HG03025 (cell line): ENCODE measurements around the gene ZNF627.
"Not testable (repeated sequence)": the region's sequence is repeated elsewhere in the genome, so short reads cannot be mapped to it uniquely, and the experiment has no call there.

Source experiments
- ATAC-seq: cut with Tn5 transposase; IDR thresholded peaks from one replicate; pipeline ENCODE4 v1.9.1; 2021; ENCODE audit warnings: mild to moderate bottlenecking, moderate library complexity; ENCODE audit not compliant: unreplicated experiment, low FRiP score

Gene ZNF627

DNA sequence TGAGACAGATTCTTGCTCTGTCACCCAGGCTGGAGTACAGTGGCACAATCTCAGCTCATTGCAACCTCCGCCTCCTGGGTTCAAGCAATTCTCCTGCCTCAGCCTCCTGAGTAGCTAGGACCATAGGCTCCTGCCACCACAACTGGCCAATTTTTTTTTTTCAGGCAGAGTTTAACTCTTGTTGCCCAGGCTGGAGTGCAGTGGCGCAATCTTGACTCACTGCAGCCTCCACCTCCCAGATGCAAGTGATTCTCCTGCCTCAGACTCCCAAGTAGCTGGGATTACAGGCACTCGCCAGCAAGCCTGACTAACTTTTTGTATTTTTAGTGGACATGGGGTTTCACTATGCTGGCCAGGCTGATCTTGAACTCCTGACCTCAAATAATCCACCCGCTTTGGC, 23.5 kb upstream of the ZNF627 start:
- not testable (repeated sequence) for ATAC-seq

DNA sequence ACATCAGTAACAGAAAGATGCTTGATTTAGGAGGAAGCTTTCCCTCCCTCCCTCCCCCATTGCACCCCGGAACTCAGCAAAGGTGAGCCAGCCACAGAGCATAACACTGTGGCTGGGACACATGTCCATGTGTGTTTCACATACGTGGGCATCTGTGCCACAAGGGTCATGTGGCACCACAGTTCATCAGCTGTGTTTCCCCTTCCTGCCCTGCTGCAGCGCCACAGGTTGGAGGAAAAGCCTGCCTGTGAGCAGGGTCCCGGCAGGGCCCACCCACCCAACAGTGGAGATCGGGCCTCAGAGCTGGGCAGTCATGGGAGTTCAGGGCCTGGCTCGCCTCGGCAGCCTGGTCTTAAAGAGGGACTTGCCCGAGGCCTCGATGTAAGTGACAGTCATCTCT, 22.6 kb upstream of the ZNF627 start:
- ATAC-seq, result no peak

DNA sequence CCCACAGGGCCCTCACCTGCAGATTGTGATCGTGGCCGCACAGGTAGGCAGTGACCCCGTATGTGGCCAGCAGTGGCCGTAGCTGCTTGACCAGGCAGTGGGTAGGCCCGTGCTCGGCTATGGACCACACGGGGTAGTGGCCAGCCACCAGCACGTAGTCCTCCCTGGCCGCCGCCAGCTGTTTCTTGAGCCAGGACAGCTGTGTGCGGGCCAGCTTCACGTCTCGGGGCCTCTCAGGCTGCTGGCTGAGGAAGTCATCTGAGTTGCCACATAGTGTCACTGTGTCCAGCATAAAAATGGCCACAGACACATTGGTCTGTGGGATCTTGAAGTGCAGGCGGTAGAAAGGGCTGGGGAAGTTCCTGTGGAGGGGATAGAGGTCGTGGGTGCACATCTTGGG, 21.1 kb upstream of the ZNF627 start:
- ATAC-seq, result no peak

DNA sequence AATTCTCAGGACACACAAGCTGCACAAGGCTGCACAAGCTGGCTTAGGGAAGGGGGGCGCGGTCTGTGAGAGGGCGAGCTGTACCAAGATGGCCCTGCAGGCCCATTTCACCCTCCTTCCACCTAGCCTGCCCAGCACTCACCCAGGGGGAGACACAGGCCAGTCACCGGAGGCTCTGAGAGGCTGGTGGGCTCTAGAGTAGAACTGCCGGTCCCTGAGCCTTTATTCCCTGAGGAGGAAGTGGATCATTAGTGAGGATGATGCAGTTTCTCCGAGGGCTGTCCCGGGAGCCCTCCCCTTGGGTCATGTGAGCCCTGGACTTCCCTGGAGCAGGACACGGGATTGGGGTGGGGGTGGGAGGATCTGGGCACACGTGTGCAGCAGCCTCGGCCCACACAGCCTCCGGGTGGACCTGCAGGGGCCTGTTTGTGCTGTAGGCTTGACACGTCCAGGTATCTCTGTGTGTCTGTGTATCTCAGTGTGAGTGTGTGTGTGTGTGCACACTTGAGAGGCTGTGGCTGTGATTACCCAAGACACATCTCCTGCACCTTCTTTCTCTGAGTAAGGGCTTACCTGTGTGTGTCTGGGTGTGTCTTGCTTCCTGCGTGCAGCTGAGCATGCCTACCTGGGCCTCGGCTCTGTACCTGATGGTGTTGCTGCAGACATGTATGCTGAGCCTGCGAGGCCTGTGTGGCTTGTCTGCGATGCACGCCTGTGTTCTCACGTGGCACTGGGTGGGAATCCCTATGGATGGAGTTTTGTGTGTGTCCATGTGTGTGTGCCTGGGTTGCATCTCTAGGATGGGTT, 19.6 kb upstream of the ZNF627 start, which contains the start of gene ACP5:
Gene ACP5, minus strand, starts transcription at position 195 of the 807 bp plus-strand sequence. CDS start 328 bp downstream, outside the sequence.
- ATAC-seq, result no peak

DNA sequence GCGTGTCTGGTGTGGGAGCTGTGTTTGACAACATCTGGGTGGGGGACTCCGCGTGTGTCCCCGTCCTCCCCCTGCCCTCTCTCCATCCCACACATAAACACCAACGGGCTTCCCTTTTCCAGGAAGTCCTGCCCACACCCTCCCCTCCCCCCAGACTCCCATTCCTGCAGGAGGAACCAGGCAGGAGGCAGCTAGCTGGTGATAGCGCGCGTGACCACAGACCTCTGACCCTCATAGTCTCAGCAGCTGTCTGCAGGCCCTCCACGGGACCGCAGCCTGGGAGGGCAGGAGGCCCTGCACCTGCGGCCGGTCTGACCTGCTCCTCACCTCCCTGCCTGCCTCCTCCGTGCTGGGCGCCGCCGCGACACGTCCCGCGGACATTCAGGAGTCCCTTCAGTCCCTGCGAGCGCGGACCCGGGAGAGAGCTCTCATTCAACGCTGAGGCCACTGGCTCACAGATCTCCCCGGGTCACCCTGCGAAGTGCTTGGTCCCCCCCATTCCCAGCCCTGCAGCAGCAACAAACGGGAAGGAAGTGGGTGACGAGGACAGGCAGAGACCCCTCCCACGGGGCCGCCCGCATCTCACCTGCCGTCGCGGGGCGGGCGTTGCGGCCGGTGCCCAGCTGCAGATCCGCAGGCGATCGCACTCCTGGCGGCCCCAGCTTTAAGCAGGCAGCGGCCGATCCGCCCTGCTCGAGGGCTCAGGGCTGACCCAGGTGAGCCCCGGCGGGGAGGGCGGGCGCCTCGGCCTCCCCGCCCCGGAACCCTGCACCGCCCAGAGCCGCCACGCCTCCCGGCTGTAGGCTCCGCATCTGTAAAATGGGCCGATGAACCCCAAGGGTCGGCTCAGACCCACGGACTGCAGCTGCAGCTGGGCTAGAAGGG, 18.8 kb upstream of the ZNF627 start:
- no peak for ATAC-seq

DNA sequence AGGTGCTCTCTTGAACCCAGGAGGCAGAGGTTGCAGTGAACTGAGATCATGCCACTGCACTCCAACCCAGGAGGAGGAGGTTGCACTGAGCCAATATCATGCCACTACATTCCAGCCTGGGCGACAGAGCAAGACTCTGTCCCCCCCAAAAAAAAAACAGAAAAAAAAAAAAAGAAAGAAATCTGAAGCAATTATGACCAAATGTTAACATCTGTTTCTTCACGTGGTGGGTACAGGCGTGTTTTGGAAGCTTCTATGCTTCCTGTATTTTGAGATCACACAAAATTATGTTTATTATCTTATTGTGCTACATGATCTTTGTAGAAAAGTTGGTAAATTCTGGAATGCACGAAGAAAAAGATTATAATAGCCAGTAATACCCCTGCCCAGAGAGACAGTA, 17.2 kb upstream of the ZNF627 start:
- ATAC-seq, result no peak

DNA sequence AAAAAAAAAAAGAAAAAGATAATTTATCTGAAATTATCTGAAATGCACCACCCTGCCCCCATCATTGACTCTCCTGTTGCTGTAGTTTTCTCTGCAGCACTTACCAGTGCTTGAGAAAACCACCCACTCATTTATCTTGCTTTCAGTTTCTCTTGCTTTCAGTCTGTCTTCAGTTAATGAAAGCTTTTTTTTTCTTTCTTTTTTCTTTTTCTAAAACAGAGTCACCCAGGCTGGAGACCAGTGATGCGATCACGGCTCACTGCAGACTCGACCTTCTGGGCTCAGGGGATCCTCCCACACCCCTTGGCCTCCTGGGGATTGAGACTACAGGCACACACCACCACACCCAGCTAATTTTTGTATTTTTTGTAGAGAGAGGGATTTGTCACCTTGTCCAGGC, 15.5 kb upstream of the ZNF627 start:
- no peak for ATAC-seq

DNA sequence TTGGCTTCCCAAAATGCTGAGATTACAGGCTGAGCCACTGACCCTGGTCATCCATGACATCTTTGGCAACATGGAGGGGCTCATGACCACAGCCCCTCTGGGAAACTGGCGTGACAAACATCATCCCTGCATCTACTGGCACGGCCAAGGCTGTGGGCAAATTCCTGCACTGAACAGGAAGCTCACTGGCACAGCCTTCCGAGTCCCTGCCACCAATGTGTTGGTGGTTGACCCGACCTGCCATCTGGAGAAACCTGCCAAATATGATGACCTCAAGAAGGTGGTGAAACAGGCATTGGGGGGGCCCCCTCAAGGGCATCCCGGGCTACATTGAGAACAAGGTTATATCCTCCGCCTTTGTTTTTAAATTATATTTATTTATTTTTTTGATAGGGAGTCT, 11.0 kb upstream of the ZNF627 start:
- no peak for ATAC-seq

DNA sequence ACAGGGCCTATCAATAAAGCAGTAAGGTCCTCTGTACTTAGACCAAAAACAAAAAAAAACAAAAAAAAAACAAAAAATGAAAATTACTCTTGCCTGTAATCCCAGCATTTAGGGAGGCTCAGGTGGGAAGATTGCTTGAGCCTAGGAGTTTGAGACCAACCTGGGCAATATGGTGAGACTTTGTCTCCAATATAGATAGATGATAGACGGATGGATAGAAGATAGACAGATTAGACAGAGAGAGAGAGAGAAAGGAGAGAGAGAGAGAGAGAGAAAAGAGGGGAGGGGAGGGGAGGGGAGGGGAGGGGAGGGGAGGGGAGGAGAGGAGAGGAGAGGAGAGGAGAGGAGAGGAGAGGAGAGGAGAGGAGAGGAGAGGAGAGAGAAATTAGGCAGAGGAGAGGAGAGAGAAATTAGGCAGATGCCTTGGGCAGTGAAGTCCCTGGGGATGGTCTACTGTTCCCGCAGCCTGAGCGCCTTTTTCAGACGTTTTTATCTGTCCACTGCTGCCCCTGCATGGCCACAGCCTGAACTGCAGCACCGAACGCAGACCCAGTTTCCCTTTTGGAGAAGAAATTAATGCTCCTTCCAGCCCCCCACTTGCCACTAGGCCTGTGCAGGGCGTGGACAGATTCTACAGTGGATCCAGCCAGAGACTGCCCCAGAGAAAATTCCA, 9.8 kb upstream of the ZNF627 start:
- ATAC-seq, result no peak

DNA sequence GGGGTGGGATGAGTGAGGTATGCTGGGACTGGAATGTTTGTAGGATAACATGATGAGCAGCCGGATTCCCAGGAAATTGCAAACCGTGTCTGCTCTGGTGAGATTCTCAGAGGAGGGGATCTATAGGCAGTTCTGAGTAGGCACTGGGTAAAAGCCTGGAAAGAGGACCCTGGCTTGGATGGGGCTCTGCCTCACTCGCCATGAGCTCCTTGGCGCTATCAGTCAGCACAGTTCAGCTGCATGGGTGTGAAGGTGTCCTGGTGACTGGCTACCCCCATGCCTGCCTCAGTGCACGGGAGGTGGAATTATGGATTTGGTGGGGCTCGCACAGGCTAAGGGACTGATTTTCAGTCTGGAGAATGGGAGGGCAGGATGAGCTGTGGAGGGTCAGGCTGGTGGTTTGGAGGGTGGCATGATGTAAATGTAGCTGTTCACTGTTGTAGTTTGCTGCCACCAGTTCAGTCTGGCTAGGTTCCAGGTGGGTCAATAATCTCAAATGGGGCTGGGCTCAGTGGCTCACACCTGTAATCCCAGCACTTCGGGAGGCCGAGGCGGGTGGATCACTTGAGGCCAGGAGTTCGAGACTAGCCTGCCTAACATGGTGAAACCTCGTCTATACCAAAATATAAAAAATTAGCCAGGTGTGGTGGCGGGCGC, 9.2 kb upstream of the ZNF627 start:
- no peak for ATAC-seq

DNA sequence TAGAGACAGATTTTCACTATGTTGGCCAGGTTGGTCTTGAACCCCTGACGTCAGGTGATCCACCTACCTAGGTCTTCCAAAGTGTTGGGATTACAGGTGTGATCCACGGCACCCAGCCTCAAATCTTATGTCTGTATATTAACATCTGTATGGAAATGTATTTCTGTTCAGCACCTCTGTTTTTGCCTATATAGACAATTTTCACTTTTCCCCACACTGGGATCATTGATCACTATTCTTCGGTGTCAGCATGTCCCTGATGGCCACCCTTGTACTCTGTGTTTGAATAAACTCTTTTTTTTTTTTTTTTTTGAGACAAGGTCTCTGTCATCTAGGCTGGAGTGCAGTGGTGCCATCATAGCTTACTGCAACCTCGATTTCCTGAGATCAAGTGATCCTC, 3.2 kb upstream of the ZNF627 start:
- no peak for ATAC-seq

DNA sequence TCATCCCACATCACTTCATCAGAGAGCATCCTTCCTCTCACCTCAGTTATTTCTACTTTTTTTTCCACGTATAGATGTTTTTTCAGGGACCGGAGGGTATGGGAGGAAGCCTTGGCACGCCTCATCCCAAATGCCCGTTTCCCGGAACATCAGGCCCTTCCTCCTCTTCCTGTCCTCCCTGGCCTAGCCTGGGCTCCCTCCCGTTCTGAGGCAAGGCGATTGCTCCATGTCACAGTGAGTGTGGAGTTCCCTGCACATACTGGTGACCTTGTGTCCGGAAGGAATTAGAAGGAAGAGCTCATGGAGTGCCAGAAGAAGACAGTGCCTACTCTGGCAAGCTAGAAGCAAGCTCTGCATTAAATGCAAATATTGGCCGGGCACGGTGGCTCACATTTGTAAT, 1.1 kb upstream of the ZNF627 start:
- no peak for ATAC-seq

DNA sequence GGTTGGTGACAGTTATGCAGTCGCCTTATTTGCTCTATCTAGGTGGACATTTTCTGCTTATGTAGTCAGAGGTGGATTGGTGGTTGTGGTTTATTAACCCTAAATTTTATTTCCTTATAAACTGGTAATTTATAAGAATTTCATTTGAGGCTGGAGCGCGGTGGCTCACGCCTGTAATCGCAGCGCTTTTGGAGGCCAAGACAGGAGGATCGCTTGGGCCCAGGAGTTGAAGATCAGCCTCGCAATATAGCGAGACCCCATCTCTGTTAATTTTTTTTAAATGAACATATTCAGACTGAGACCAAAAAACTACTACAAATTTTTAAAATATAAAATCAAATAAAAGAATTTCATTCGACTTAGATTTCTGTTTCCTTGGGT, 810 bp downstream of the ZNF627 start:
- no peak for ATAC-seq

DNA sequence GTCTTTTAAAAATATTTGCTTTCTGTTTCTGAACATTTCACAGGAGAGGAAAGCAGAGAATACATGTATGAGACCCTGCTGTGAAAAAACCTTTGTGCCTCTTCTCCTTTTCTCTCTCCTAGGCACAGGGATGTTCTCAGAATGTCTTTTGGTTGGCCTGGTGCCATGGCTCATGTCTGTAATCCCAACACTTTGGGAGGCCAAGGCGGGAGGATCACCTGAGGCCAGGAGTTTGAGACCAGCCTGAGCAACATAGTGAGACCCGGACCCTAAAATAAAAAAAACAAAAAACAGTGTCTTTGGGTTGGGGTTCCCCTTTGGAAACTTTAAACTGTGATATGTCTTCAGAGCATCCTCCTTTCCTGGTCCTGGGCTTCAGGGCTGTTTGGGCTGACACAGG, 1.5 kb downstream of the ZNF627 start:
- no peak for ATAC-seq

DNA sequence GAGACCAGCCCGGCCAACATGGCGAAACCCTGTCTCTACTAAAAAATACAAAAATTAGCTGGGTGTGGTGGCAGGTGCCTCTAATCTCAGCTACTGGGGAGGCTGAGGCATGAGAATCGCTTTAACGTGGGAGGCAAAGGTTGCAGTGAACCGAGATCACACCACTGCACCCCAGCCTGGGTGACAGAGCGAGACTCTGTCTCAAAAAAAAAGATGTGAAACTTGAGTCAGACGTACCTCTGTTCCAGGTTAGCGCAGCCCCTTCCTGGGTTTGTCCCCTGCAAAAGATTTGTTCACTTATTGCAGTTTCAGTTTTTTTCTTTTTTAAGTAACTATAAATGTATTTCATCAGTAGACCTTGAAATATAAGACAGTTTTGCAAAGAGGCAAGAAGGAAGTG, 2.4 kb downstream of the ZNF627 start:
- ATAC-seq, result not testable (repeated sequence)

DNA sequence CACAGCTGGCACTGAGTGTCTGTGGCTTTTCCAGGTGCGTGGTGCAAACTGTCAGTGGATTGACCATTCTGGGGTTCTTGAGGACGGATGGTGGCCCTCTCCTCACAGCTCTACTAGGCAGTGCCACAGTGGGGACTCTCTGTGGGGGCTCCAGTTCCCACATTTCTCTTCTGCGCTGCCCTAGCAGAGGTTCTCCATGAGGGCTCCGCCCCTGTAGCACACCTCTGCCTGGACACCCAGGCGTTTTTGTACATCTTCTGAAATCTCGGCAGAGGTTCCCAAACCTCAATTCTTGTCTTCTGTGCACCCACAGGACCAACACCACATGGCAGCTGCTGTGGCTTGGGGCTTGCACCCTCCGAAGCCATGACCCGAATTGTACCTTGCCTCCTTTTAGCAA, 9.2 kb downstream of the ZNF627 start:
- ATAC-seq, result no peak

DNA sequence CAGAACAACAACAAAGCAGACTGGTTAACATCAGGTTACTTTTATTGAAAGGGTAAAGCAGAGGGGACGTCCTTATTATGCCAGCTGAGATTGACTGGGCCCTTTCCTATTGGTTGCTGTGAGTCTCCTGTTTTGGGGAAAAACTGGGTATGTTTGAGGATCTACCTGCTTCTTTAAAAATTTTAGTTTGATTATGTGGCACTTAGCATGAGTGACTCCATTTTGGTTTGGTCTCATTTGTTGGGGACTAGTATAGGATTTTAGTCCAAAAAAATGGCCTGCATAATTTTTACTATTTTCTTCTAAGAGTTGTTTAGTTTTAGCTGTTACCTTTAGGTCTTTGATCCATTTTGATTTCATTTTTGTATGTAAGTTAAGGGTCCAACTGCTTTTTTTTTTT, 14.4 kb downstream of the ZNF627 start:
- ATAC-seq, result no peak

DNA sequence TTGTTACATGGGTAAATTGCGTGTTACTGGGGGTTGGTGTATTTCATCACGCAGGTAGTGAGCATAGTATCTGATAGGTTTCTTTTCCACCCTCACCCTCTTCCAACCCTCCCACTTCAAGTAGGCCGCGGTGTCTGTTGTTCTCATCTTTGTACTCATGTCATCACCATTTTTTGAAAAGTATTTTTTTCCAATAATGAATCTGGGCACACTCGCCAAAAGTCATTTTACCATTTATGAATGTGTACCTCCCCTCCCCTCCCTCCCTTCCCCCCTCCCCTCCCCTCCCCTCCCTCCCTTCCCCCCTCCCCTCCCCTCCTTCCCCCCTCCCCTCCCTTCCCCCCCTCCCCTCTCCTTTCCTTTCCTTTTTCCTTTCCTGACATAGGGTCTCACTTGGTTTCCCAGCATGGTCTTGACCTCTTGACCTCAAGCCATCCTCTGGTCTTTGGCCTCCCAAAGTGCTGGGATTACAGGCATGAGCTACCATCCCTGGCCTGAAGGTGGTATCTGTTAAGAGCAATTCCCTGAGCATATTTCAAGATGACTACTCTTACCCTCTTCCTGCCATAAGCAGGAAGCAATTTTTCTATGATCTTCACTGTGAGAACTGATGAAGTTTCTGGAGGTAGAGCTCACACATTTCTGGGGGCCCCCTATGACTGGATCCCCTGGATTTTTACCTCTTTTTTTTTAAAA, 15.7 kb downstream of the ZNF627 start:
- no peak for ATAC-seq

DNA sequence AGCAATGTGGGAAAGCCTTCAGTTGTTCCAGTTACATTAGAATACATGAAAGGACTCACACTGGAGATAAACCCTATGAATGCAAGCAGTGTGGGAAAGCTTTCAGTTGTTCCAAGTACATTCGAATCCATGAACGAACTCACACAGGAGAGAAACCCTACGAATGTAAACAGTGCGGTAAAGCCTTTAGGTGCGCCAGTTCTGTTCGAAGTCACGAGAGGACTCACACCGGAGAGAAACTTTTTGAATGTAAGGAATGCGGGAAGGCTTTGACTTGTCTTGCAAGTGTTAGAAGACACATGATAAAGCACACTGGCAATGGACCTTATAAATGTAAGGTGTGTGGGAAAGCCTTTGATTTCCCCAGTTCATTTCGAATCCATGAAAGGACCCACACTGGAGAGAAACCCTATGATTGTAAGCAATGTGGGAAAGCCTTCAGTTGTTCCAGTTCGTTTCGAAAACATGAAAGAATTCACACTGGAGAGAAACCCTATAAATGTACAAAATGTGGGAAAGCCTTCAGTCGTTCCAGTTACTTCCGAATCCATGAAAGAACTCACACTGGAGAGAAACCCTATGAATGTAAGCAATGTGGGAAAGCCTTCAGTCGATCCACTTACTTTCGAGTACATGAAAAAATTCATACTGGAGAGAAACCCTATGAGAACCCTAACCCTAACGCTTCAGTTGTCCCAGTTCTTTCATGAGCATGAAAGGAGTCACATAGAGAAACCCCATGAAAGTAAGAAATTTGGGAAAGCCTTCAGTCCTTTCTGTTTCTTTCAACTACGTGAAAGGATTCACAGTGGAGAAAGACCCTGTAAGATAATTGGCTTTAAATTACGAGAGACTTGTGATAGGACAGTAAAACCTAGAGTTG, 20.1 kb downstream of the ZNF627 start:
- no peak for ATAC-seq
